Choroid plexus epithelial cell (primary cell): ENCODE measurements around the gene WNT1.
A peak's percentile ranks its signal among the peaks of the same experiment; 100 is the strongest.

Source experiments
- DNase-seq: peaks from one replicate; pipeline ENCODE4 v3.0.0-alpha.2; 2010; ENCODE audit warnings: low read depth
- H3K4me3 ChIP-seq: 2 replicates; pipeline ENCODE4 v1.5.1; 2011; ENCODE audit warnings: low read depth, mild to moderate bottlenecking, control low read depth, low read length, moderate library complexity
- TF ChIP-seq, protein P1 (sequence below): conservative IDR thresholded peaks from 2 replicates; pipeline ENCODE4 v1.5.1; 2011; ENCODE audit warnings: low read depth, mild to moderate bottlenecking, control low read depth, inconsistent platforms, low read length, moderate library complexity

WNT1 gene

DNA sequence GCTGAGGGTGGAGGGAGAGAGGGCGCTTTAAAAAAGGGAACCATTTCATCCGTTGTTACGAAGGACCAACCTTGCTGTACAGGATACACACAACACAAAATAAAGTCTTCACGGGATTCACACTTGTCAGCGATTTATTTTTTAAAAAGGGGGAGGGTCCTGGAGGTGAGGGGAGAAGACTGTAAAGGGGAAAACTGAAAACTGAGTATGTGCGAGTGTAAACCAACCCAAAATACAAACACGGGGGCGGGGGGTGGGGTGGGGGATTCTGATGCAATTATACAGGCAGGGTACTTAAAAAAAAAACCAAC lies 41.0 kb downstream of the WNT1 start:
- H3K4me3 ChIP-seq: peak overlapping the region; percentile 76
- TF ChIP-seq, protein P1, sequence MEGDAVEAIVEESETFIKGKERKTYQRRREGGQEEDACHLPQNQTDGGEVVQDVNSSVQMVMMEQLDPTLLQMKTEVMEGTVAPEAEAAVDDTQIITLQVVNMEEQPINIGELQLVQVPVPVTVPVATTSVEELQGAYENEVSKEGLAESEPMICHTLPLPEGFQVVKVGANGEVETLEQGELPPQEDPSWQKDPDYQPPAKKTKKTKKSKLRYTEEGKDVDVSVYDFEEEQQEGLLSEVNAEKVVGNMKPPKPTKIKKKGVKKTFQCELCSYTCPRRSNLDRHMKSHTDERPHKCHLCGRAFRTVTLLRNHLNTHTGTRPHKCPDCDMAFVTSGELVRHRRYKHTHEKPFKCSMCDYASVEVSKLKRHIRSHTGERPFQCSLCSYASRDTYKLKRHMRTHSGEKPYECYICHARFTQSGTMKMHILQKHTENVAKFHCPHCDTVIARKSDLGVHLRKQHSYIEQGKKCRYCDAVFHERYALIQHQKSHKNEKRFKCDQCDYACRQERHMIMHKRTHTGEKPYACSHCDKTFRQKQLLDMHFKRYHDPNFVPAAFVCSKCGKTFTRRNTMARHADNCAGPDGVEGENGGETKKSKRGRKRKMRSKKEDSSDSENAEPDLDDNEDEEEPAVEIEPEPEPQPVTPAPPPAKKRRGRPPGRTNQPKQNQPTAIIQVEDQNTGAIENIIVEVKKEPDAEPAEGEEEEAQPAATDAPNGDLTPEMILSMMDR: no peak
- no peak for DNase-seq

- peak; percentile 54 for DNase-seq
Observed at GRCh38 chr12:49019443-49020324, 41.6 kb downstream of the WNT1 start.

GRCh38 chr12:49020441-49020840 lies 42.3 kb downstream of the WNT1 start:
- TF ChIP-seq, protein P1: no peak
- no peak for DNase-seq
- H3K4me3 ChIP-seq: no peak overlapping the region

More at GRCh38 chr12:49019443-49020324, 41.6 kb downstream of the WNT1 start:
- H3K4me3 ChIP-seq: no peak overlapping the region
- TF ChIP-seq, protein P1: peak; percentile 58

DNA sequence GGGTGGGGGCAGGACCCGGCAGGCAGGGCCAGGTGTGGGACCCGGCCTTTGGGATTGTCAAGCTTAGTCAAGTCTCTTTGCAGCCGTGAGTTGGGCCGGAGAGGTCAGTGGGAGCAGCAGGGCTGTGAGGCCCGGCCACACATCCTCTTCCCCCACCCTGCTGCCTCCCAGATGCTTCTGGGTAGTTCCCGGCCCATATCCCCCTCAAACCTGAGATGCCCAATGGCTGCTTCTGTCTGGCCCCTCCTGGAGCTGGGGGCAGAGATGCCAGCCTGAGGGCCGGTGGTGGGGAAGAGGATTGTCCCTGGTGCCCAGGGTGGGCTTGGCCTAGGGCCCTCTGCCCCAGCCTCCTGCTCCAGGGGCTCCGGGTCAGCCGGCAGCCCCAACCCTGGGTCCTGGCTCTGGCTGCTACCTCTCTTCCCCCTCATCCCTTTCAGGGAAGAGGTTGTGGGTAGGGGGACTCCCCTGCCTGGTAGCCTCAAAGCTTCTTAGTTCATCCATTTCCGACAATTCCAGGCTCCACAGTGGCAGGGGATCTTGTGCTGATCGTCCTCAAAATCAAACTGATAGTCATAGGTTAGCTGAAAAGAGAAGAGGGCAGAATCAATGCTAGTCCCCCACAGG lies 43.3 kb downstream of the WNT1 start:
- H3K4me3 ChIP-seq: no peak overlapping the region
- no peak for DNase-seq
- TF ChIP-seq, protein P1: no peak

- DNase-seq: no peak
- no peak overlapping the region for H3K4me3 ChIP-seq
- TF ChIP-seq, protein P1: no peak
Observed at GRCh38 chr12:49022558-49023178, 44.5 kb downstream of the WNT1 start.

DNA sequence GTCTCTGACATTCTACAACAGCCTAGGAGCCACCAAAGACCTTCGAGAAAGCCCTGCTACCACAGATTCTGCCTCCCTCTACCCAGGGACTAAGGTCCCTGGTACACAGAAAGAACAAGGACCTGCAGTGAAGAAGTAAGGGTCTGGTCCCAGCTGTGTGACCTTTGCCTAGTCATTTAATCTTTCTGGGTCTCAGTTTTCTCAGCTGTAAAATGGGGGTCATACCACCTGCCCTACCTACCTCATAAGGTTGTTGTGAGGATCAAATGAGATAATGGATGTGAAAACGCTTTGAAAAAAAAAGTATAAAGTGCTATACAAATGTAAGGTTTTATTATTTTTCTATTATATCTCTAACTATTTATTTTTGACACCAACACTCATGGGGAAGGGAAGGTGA lies 45.7 kb downstream of the WNT1 start:
- TF ChIP-seq, protein P1: no peak
- no peak overlapping the region for H3K4me3 ChIP-seq
- no peak for DNase-seq
